Activated T-helper 17 cell treated with anti-CD3 and anti-CD28 coated beads, Interleukin-2, amount 50 U/mL, for 72 hours (primary cell): ENCODE measurements around the gene KCNQ1. TPM values are rescaled to one million over a fixed set of nuclear protein-coding genes. Genes with fewer than 3 reads are reported as not detected.

Source experiments
- ATAC-seq: fragments of 150-1000 bp; cut with Tn5 transposase; replicated peaks from 2 replicates; pipeline ENCODE4 v1.10.0; 2021; ENCODE audit warnings: mild to moderate bottlenecking, moderate library complexity
- H3K27ac Mint-ChIP-seq: one replicate; pipeline ENCODE4 v1.8.0; 2022; ENCODE audit warnings: mixed read lengths
- H3K27me3 Mint-ChIP-seq: one replicate; pipeline ENCODE4 v1.8.0; 2022; ENCODE audit warnings: mixed read lengths
- H3K36me3 Mint-ChIP-seq: one replicate; pipeline ENCODE4 v1.8.0; 2022; ENCODE audit warnings: low read depth, mild to moderate bottlenecking, mixed read lengths
- H3K4me1 Mint-ChIP-seq: one replicate; pipeline ENCODE4 v1.8.0; 2022; ENCODE audit warnings: mixed read lengths
- H3K4me3 Mint-ChIP-seq: one replicate; pipeline ENCODE4 v1.8.0; 2022; ENCODE audit warnings: mild to moderate bottlenecking, mixed read lengths
- H3K9me3 Mint-ChIP-seq: one replicate; pipeline ENCODE4 v1.8.0; 2022; ENCODE audit warnings: mixed read lengths
- total RNA-seq, 2 donors: library from RNA; stranded (reverse); gene quantifications; one replicate each; pipeline ENCODE4 v1.2.3, GENCODE V29; 2022

KCNQ1 gene
- total RNA-seq, 2 donors from 2014 or later: 7.0 to 9.7 TPM

GRCh38 chr11:2763984-2764383, 319.2 kb downstream of the KCNQ1 start:
- H3K27ac Mint-ChIP-seq: no peak overlapping the region
- H3K36me3 Mint-ChIP-seq: no peaks in the 10 kb centered on the region
- H3K4me3 Mint-ChIP-seq: no peak overlapping the region
- no peaks in the 10 kb centered on the region for H3K9me3 Mint-ChIP-seq
- no peaks in the 10 kb centered on the region for H3K4me1 Mint-ChIP-seq
- no peak for ATAC-seq
- H3K27me3 Mint-ChIP-seq: no peaks in the 10 kb centered on the region

DNA sequence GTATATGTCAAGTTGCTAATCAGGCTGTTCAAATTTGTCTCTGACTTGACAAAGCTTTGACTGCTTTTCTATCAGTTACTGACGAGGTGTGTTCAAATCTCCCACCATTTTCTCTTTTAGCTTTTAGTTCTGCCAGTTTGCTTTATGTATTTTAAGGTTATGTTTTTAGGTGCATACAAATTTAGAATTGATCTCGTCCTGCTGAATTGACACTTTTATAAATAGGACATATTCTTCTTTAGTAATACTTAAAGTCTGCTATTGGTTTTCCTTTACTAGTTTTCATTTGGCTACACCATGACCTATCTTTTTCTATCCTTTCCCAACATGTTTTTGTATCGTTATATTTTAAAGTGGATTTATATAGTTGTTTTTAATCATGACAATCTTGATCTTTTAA, 320.7 kb downstream of the KCNQ1 start:
- no peak overlapping the region for H3K4me3 Mint-ChIP-seq
- no peak overlapping the region for H3K27ac Mint-ChIP-seq
- H3K4me1 Mint-ChIP-seq: no peaks in the 10 kb centered on the region
- H3K36me3 Mint-ChIP-seq: no peaks in the 10 kb centered on the region
- ATAC-seq: no peak
- H3K9me3 Mint-ChIP-seq: no peaks in the 10 kb centered on the region
- no peaks in the 10 kb centered on the region for H3K27me3 Mint-ChIP-seq

- no peak for ATAC-seq
- H3K27ac Mint-ChIP-seq: no peak overlapping the region
- H3K27me3 Mint-ChIP-seq: no peaks in the 10 kb centered on the region
- no peaks in the 10 kb centered on the region for H3K9me3 Mint-ChIP-seq
- no peak overlapping the region for H3K4me3 Mint-ChIP-seq
- no peaks in the 10 kb centered on the region for H3K36me3 Mint-ChIP-seq
- no peaks in the 10 kb centered on the region for H3K4me1 Mint-ChIP-seq
Measured at GRCh38 chr11:2766166-2766565, 321.4 kb downstream of the KCNQ1 start.

DNA sequence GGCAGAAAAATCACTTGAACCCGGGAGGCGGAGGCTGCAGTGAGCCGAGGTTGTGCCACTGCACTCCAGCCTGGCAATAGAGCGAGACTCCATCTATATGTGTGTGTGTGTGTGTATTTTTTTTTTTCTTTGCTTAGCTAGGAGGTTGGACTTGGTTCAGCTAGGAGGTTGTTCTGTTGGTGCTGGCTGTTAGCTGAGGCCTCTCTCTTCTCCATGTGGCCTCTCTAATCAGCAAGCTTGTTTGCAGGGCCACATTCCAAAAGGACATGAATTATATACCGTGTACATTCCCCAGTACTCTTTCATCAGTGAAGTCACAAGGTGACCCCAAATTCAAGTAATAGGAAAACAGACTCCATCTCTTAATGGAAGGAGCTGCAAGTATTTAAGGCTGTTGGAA, 322.3 kb downstream of the KCNQ1 start:
- Mint-ChIP-seq H3K4me3 (no peak overlapping the region), H3K27me3 (no peaks in the 10 kb centered on the region), H3K36me3 (no peaks in the 10 kb centered on the region), H3K9me3 (no peaks in the 10 kb centered on the region), H3K27ac (no peak overlapping the region), H3K4me1 (no peaks in the 10 kb centered on the region)
- no peak for ATAC-seq

DNA sequence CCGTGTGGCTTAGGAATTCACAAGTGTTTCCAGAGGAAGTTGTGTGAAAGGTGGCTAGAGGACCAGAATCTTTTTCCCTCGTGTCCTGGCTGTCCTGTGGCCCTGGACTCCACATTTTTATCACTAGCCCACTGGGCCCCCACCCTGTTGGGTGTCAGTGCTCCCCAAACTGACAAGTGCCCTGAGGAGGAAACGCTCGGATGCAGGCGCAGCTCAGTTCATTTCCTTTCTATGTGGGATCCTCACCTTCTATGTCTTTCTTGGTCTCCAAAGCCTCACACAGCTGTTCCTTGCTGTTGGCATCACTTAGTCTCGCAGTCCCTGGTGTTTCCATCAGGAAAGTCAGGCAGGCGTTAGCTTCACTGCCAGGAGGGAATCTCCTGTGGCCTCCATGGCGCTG, 323.0 kb downstream of the KCNQ1 start:
- no peaks in the 10 kb centered on the region for H3K36me3 Mint-ChIP-seq
- no peak for ATAC-seq
- no peak overlapping the region for H3K4me3 Mint-ChIP-seq
- peaks cover 2% of the 10 kb centered on the region for H3K4me1 Mint-ChIP-seq
- H3K27ac Mint-ChIP-seq: peak overlapping the region; percentile 39
- no peaks in the 10 kb centered on the region for H3K9me3 Mint-ChIP-seq
- H3K27me3 Mint-ChIP-seq: no peaks in the 10 kb centered on the region

GRCh38 chr11:2768471-2769408, 323.9 kb downstream of the KCNQ1 start:
- Mint-ChIP-seq H3K4me1 (peaks cover 9% of the 10 kb centered on the region), H3K4me3 (no peak overlapping the region), H3K27ac (peak overlapping the region; percentile 39), H3K36me3 (no peaks in the 10 kb centered on the region), H3K9me3 (no peaks in the 10 kb centered on the region), H3K27me3 (no peaks in the 10 kb centered on the region)
- peak; percentile 37 for ATAC-seq

GRCh38 chr11:2769409-2770095, 324.7 kb downstream of the KCNQ1 start:
- Mint-ChIP-seq H3K27me3 (no peaks in the 10 kb centered on the region), H3K4me3 (no peak overlapping the region), H3K36me3 (no peaks in the 10 kb centered on the region), H3K4me1 (peaks cover 11% of the 10 kb centered on the region), H3K9me3 (no peaks in the 10 kb centered on the region), H3K27ac (no peak overlapping the region)
- ATAC-seq: no peak

GRCh38 chr11:2770096-2770751, 325.4 kb downstream of the KCNQ1 start:
- no peak overlapping the region for H3K27ac Mint-ChIP-seq
- H3K9me3 Mint-ChIP-seq: no peaks in the 10 kb centered on the region
- H3K36me3 Mint-ChIP-seq: no peaks in the 10 kb centered on the region
- H3K4me3 Mint-ChIP-seq: no peak overlapping the region
- H3K4me1 Mint-ChIP-seq: peaks cover 11% of the 10 kb centered on the region
- no peaks in the 10 kb centered on the region for H3K27me3 Mint-ChIP-seq
- ATAC-seq: no peak

DNA sequence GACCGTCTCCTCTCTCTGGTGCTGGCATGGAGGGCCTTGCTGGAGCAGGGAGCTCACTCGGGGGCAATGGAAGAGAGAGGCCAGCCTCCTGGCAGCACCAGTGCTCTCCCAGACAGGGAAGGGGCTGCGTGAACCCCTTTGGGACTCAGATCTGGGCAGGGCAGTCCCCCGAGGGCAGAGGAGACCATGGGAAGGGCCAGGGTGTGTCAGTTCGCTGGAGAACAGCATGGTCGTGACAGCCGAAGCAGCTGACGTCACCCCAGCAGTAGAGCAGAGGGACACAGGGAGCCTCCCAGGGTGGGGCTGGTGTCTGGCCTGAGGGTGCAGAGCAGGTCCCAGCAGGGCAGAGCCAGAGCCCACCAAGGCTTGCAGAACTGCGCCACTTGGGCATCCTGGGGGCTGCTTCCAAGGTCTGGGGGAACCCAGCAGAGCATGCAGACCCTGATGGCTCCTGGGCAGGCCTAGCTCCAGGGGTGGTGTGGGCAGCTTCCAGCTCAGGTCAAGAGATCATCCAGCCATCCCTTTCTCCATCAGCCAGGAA, 326.0 kb downstream of the KCNQ1 start:
- Mint-ChIP-seq H3K9me3 (no peaks in the 10 kb centered on the region), H3K27ac (no peak overlapping the region), H3K4me1 (peaks cover 11% of the 10 kb centered on the region), H3K36me3 (no peaks in the 10 kb centered on the region), H3K27me3 (no peaks in the 10 kb centered on the region), H3K4me3 (no peak overlapping the region)
- no peak for ATAC-seq

GRCh38 chr11:2771758-2772466, 327.1 kb downstream of the KCNQ1 start:
- H3K9me3 Mint-ChIP-seq: no peaks in the 10 kb centered on the region

GRCh38 chr11:2772544-2773031, 327.8 kb downstream of the KCNQ1 start:
- H3K9me3 Mint-ChIP-seq: no peaks in the 10 kb centered on the region
- peak overlapping the region; percentile 66 for H3K27ac Mint-ChIP-seq
- peaks cover 11% of the 10 kb centered on the region for H3K4me1 Mint-ChIP-seq
- peak overlapping the region; percentile 15 for H3K4me3 Mint-ChIP-seq
- no peaks in the 10 kb centered on the region for H3K36me3 Mint-ChIP-seq
- H3K27me3 Mint-ChIP-seq: no peaks in the 10 kb centered on the region
- ATAC-seq: peak; percentile 95

More at GRCh38 chr11:2771758-2772466, 327.1 kb downstream of the KCNQ1 start:
- Mint-ChIP-seq H3K36me3 (no peaks in the 10 kb centered on the region), H3K4me3 (no peak overlapping the region), H3K27ac (no peak overlapping the region), H3K27me3 (no peaks in the 10 kb centered on the region), H3K4me1 (peaks cover 11% of the 10 kb centered on the region)
- no peak for ATAC-seq

- H3K27ac Mint-ChIP-seq: peak overlapping the region; percentile 22
- no peaks in the 10 kb centered on the region for H3K36me3 Mint-ChIP-seq
- no peak for ATAC-seq
- H3K4me1 Mint-ChIP-seq: peaks cover 11% of the 10 kb centered on the region
- no peaks in the 10 kb centered on the region for H3K27me3 Mint-ChIP-seq
- no peak overlapping the region for H3K4me3 Mint-ChIP-seq
- no peaks in the 10 kb centered on the region for H3K9me3 Mint-ChIP-seq
Measured at GRCh38 chr11:2774173-2775082, 329.6 kb downstream of the KCNQ1 start.

DNA sequence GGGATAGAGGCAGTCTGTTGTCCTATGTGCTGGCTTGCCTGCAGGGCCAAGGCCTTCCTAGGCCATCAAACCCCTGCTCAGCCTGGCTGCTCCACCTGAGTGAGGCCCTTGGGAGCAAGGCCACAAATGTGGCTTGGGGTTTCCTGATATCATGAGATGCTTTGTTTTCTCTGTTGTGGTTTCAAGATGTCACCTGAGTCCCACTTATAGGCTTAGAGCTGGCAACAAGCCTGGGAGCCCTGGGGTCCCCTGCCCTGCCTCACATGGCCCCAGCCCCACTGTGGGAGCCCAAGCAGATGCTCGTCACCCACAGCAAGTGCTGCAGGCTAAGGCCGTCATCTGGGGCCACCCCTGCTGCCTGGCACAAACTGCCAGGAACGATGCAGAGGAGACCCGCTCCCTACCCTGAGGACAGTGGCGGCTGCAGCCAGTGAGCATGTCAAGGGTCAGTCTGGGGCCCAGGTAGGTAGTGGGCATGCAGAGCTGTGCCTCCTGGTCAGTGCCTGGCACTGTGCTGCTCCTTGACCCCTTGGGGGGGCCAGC, 330.3 kb downstream of the KCNQ1 start:
- no peaks in the 10 kb centered on the region for H3K9me3 Mint-ChIP-seq
- H3K36me3 Mint-ChIP-seq: no peaks in the 10 kb centered on the region
- H3K4me1 Mint-ChIP-seq: peaks cover 11% of the 10 kb centered on the region
- no peaks in the 10 kb centered on the region for H3K27me3 Mint-ChIP-seq
- H3K27ac Mint-ChIP-seq: peak overlapping the region; percentile 22
- ATAC-seq: no peak
- H3K4me3 Mint-ChIP-seq: no peak overlapping the region
